Trophoblast cell (in vitro differentiated cells and primary cell): ENCODE data around the gene STX4.

Experiments
- DNase-seq, 2 donors: peaks; one replicate each; pipeline ENCODE4 v3.0.0-alpha.2; 2016
- H2AFZ ChIP-seq: 2 replicates; pipeline ENCODE4 v1.6.1; 2013; ENCODE audit warnings: low read length, moderate library complexity, mild to moderate bottlenecking; ENCODE audit not compliant: insufficient read depth, poor library complexity
- H2AK5ac ChIP-seq: 2 replicates; pipeline ENCODE4 v1.6.1; 2013; ENCODE audit warnings: mild to moderate bottlenecking, low read length
- H2BK120ac ChIP-seq: 2 replicates; pipeline ENCODE4 v1.6.1; 2013; ENCODE audit warnings: low read length, mild to moderate bottlenecking, moderate library complexity; ENCODE audit not compliant: insufficient read depth, poor library complexity
- H2BK12ac ChIP-seq: 2 replicates; pipeline ENCODE4 v1.6.1; 2013; ENCODE audit warnings: mild to moderate bottlenecking, low read length, moderate library complexity
- H2BK5ac ChIP-seq: 2 replicates; pipeline ENCODE4 v1.6.1; 2013; ENCODE audit warnings: low read length, low read depth, moderate library complexity, mild to moderate bottlenecking; ENCODE audit not compliant: poor library complexity
- H3K14ac ChIP-seq: 2 replicates; pipeline ENCODE4 v1.6.1; 2013; ENCODE audit warnings: mild to moderate bottlenecking, low read length
- H3K18ac ChIP-seq: 2 replicates; pipeline ENCODE4 v1.6.1; 2013; ENCODE audit warnings: mild to moderate bottlenecking, low read length
- H3K23ac ChIP-seq: 2 replicates; pipeline ENCODE4 v1.6.1; 2013; ENCODE audit warnings: low read length
- H3K27ac ChIP-seq: 2 replicates; pipeline ENCODE4 v1.5.1; 2013; ENCODE audit warnings: low read depth, mild to moderate bottlenecking, inconsistent platforms, low read length, moderate library complexity
- H3K27me3 ChIP-seq: 2 replicates; pipeline ENCODE4 v1.6.1; 2013; ENCODE audit warnings: inconsistent platforms, mild to moderate bottlenecking, low read length, moderate library complexity; ENCODE audit not compliant: insufficient read depth
- H3K36me3 ChIP-seq, 2 experiments: 1 replicate in 1 of 2; 2 replicates in 1 of 2; pipeline ENCODE4 v1.6.1; 2013; ENCODE audit warnings: low read length in 2 of 2, mild to moderate bottlenecking in 2 of 2, moderate library complexity in 1 of 2; ENCODE audit not compliant: insufficient read depth in 2 of 2, control insufficient read depth in 1 of 2
- H3K4ac ChIP-seq: 2 replicates; pipeline ENCODE4 v1.6.1; 2013; ENCODE audit warnings: low read depth, mild to moderate bottlenecking, low read length, moderate library complexity
- H3K4me1 ChIP-seq, 2 experiments: 1 replicate in 1 of 2; 2 replicates in 1 of 2; pipeline ENCODE4 v1.6.1; 2013; ENCODE audit warnings: low read length in 2 of 2, mild to moderate bottlenecking in 2 of 2, moderate library complexity in 1 of 2; ENCODE audit not compliant: insufficient read depth in 2 of 2, control insufficient read depth in 1 of 2
- H3K4me2 ChIP-seq: 2 replicates; pipeline ENCODE4 v1.6.1; 2013; ENCODE audit warnings: inconsistent platforms, mild to moderate bottlenecking, low read length, moderate library complexity
- H3K4me3 ChIP-seq: 2 replicates; pipeline ENCODE4 v1.5.1; 2013; ENCODE audit warnings: mild to moderate bottlenecking, low read depth, low read length, inconsistent platforms
- H3K79me1 ChIP-seq: one replicate; pipeline ENCODE4 v1.6.1; 2013; ENCODE audit warnings: low read length
- H3K79me2 ChIP-seq: 2 replicates; pipeline ENCODE4 v1.6.1; 2013; ENCODE audit warnings: low read length, mild to moderate bottlenecking; ENCODE audit not compliant: control insufficient read depth, insufficient read depth, poor library complexity
- H3K9ac ChIP-seq: 2 replicates; pipeline ENCODE4 v1.6.1; 2013; ENCODE audit warnings: mild to moderate bottlenecking, low read length
- H3K9me3 ChIP-seq: 2 replicates; pipeline ENCODE4 v1.6.1; 2013; ENCODE audit warnings: low read depth, mild to moderate bottlenecking, control low read depth, inconsistent platforms, low read length; ENCODE audit not compliant: insufficient read depth
- H4K12ac ChIP-seq: 2 replicates; pipeline ENCODE4 v1.6.1; 2013; ENCODE audit warnings: low read depth, mild to moderate bottlenecking, low read length, moderate library complexity
- H4K8ac ChIP-seq: 2 replicates; pipeline ENCODE4 v1.6.1; 2013; ENCODE audit warnings: low read depth, mild to moderate bottlenecking, low read length, moderate library complexity
- H4K91ac ChIP-seq: one replicate; pipeline ENCODE4 v1.6.1; 2013; ENCODE audit warnings: low read depth, mild to moderate bottlenecking, low read length, moderate library complexity
- WGBS: extraction: QIAGEN DNeasy Blood & Tissue Kit; methylation state at CpG from one replicate; pipeline ENCODE4 v1.1.7; 2013; ENCODE audit warnings: missing lambda C conversion rate; ENCODE audit not compliant: insufficient read length, insufficient coverage; ENCODE audit errors: extremely low coverage; 5-methylcytosine and 5-hydroxymethylcytosine counted together

STX4 gene

GRCh38 chr16:31083556-31083955, 50.2 kb downstream of the STX4 start:
- H3K27me3 ChIP-seq = no peaks in the 10 kb centered on the region
- no peak overlapping the region for H3K9ac ChIP-seq
- WGBS = no CpG with 5 or more reads among the region's 5 CpGs

GRCh38 chr16:31083981-31084380, 50.6 kb downstream of the STX4 start:
- no CpG with 5 or more reads among the region's 13 CpGs for WGBS
- DNase-seq = no peak
- no peak overlapping the region for H3K4me3 ChIP-seq
- H3K9ac ChIP-seq = no peak overlapping the region
- H3K18ac ChIP-seq = no peak overlapping the region
- no peak overlapping the region for H3K27ac ChIP-seq
- H2BK12ac ChIP-seq = no peak overlapping the region
- H3K23ac ChIP-seq = no peak overlapping the region
- H3K4ac ChIP-seq = no peak overlapping the region
- H3K14ac ChIP-seq = no peak overlapping the region
- H2BK120ac ChIP-seq = no peak overlapping the region
- no peak overlapping the region for H2BK5ac ChIP-seq
- H3K27me3 ChIP-seq = no peaks in the 10 kb centered on the region
- no peak overlapping the region for H2AFZ ChIP-seq
- H2AK5ac ChIP-seq = no peak overlapping the region
- H3K79me2 ChIP-seq = no peaks in the 10 kb centered on the region
- no peak overlapping the region for H4K91ac ChIP-seq
- H3K36me3 ChIP-seq = peaks cover 48 to 78% of the 10 kb centered on the region in 2 experiments
- no peaks in the 10 kb centered on the region for H3K4me1 ChIP-seq
- no peaks in the 10 kb centered on the region for H3K79me1 ChIP-seq
- H3K9me3 ChIP-seq = no peaks in the 10 kb centered on the region
- H4K12ac ChIP-seq = no peak overlapping the region
- H4K8ac ChIP-seq = no peak overlapping the region
- H3K4me2 ChIP-seq = no peak overlapping the region

More at GRCh38 chr16:31083556-31083955, 50.2 kb downstream of the STX4 start:
- DNase-seq = no peak
- Histone ChIP-seq H4K91ac (no peak overlapping the region), H3K18ac (no peak overlapping the region), H3K4ac (no peak overlapping the region), H2BK5ac (no peak overlapping the region), H2BK120ac (no peak overlapping the region), H3K4me3 (no peak overlapping the region), H2AK5ac (no peak overlapping the region), H2AFZ (no peak overlapping the region), H3K4me2 (no peak overlapping the region), H3K79me1 (no peaks in the 10 kb centered on the region), H3K14ac (no peak overlapping the region), H3K36me3 (peaks cover 48 to 80% of the 10 kb centered on the region in 2 experiments), H3K9me3 (no peaks in the 10 kb centered on the region), H3K4me1 (no peaks in the 10 kb centered on the region), H3K27ac (no peak overlapping the region), H4K8ac (no peak overlapping the region), H3K23ac (no peak overlapping the region), H4K12ac (no peak overlapping the region), H3K79me2 (no peaks in the 10 kb centered on the region), H2BK12ac (no peak overlapping the region)

GRCh38 chr16:31084584-31085302, 51.4 kb downstream of the STX4 start:
- H2AFZ ChIP-seq = no peak overlapping the region
- no peak overlapping the region for H2BK120ac ChIP-seq
- no peak overlapping the region for H3K4me3 ChIP-seq
- no peaks in the 10 kb centered on the region for H3K79me1 ChIP-seq
- no peaks in the 10 kb centered on the region for H3K27me3 ChIP-seq
- H3K9ac ChIP-seq = no peak overlapping the region
- no peaks in the 10 kb centered on the region for H3K79me2 ChIP-seq
- no CpG with 5 or more reads among the region's 16 CpGs for WGBS
- H2AK5ac ChIP-seq = no peak overlapping the region
- H3K23ac ChIP-seq = no peak overlapping the region
- no peaks in the 10 kb centered on the region for H3K9me3 ChIP-seq
- H3K14ac ChIP-seq = no peak overlapping the region
- peaks cover 45 to 71% of the 10 kb centered on the region in 2 experiments for H3K36me3 ChIP-seq
- DNase-seq = no peak
- H4K12ac ChIP-seq = no peak overlapping the region
- no peak overlapping the region for H2BK5ac ChIP-seq
- no peak overlapping the region for H3K4ac ChIP-seq
- H4K91ac ChIP-seq = no peak overlapping the region
- no peak overlapping the region for H3K4me2 ChIP-seq
- no peak overlapping the region for H3K27ac ChIP-seq
- no peak overlapping the region for H2BK12ac ChIP-seq
- no peak overlapping the region for H4K8ac ChIP-seq
- no peak overlapping the region for H3K18ac ChIP-seq
- H3K4me1 ChIP-seq = no peaks in the 10 kb centered on the region

GRCh38 chr16:31085411-31085810, 52.1 kb downstream of the STX4 start:
- Histone ChIP-seq H2BK5ac (no peak overlapping the region), H2AFZ (no peak overlapping the region), H2AK5ac (no peak overlapping the region), H3K9me3 (no peaks in the 10 kb centered on the region), H4K12ac (no peak overlapping the region), H3K79me2 (no peaks in the 10 kb centered on the region), H3K9ac (no peak overlapping the region), H3K27ac (no peak overlapping the region), H3K4me1 (no peaks in the 10 kb centered on the region), H3K14ac (no peak overlapping the region), H3K23ac (no peak overlapping the region), H3K79me1 (no peaks in the 10 kb centered on the region), H3K4ac (no peak overlapping the region), H3K36me3 (peaks cover 41 to 65% of the 10 kb centered on the region in 2 experiments), H2BK120ac (no peak overlapping the region), H3K4me3 (no peak overlapping the region), H4K8ac (no peak overlapping the region), H3K4me2 (no peak overlapping the region), H2BK12ac (no peak overlapping the region), H4K91ac (no peak overlapping the region), H3K18ac (no peak overlapping the region), H3K27me3 (no peaks in the 10 kb centered on the region)
- no CpG with 5 or more reads among the region's 8 CpGs for WGBS
- DNase-seq = no peak
